HG03521 (cell line): ENCODE data around the gene MCEMP1.

ENCODE experiments used
- ATAC-seq: cut with Tn5 transposase; IDR thresholded peaks from one replicate; pipeline ENCODE4 v1.9.1; 2021; ENCODE audit warnings: mild to moderate bottlenecking, moderate library complexity; ENCODE audit not compliant: unreplicated experiment

MCEMP1 gene

DNA sequence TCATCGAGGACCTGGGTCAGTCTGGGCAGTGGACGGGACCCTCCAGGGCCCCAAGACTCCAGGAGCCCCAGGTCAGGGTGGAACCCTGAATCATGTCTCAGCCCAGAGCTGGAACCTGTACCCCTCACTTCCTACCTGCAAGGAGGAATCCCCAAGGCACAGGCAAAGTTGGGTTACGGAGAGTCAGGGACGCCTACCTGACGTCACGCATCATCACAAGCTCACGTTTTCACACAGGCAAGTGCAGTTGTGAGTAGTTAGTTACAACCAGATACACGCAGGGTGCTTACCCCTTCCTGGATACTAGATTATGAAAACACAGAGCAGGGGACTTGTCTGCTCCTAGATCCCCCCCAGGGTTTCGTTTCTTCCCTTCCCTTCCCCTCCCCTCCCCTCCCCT, 6.1 kb upstream of the MCEMP1 start:
- no peak for ATAC-seq

DNA sequence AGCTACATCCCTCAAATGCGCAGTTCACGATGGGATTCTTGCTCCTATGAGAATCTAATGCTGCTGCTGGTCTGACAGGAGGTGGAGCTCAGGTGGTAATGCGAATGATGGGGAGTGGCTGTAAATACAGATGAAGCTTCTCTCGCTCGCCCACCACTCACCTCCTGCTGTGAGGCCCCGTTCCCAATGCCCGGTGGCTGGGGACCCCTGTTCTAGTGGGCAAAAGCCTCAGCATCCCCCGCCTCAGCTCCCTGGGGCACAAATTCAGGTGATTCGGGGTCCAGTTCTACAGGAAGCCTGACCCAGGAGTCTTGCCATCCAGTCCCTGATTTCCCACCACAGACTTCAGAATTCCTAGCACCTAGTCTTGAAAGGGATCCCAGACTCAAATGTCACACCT, 4.4 kb upstream of the MCEMP1 start:
- no peak for ATAC-seq

DNA sequence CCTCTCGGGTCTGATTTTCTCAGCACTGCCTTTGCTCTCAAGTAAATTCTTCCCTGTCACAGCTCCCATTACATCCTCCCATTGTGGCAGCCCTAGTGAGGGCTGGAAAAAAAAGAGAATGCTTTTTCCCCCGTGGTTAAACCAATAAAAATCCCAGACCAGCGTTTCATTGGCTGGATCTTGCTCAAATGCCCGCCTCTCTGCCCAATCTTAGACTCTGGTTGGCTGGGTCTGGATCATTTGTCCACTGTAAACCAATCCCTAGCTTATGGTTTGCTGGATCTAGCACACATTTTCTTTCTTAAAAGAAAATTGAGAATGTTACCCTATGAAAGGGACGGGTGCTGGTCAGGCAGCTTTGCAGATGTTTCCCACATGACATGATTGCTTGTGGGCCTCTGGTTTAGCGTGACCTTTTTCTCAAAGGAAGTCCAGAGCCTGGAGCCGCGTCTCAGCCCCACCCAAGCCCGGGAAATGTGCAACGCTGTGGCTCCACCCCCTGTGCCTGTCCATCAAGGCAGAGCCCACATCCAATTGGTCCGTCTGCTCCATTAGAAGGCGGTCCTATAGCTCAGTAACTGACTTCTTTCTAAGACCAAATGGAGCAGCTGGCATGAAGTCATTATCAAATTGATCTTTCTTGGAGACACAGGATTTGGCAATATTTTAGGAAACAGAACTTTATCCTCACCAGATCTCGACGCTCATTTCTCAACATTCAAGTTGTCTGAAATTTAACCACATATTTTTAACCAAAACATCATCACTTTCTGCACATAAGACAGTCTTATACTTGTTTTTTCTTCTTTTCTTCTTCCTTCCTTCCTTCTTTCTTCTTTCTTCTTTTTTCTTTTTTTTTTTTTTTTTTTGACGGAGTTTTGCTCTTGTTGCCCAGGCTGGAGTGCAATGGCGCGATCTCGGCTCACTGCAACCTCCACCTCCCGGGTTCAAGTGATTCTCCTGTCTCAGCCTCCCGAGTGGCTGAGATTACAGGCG, 2.6 kb upstream of the MCEMP1 start:
- no peak for ATAC-seq

DNA sequence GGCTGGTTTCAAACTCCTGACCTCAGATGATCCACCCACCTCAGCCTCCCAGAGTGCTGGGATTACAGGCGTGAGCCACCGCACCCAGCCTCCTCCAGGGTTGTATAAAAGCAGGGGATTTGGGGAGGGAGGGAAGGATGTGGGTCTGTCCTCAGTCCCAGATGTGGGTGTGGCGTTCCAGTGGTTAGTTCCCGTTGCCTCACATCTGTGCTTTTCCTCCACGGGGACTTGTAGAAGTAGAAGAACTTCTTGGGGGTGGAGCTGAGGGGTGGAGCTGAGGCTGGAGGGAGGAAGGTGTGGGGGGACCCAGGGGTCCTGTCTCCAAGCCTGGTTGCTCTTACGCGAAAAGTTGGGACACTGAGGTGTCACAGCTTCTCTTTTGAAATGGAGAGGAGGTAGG, 514 bp upstream of the MCEMP1 start:
- ATAC-seq, result no peak

- ATAC-seq, result no peak
Observed at GRCh38 chr19:7677669-7678311, 900 bp downstream of the MCEMP1 start.

- no peak for ATAC-seq
Observed at GRCh38 chr19:7678971-7679751, 2.3 kb downstream of the MCEMP1 start.

GRCh38 chr19:7679771-7680605, 3.1 kb downstream of the MCEMP1 start:
- ATAC-seq, result no peak

DNA sequence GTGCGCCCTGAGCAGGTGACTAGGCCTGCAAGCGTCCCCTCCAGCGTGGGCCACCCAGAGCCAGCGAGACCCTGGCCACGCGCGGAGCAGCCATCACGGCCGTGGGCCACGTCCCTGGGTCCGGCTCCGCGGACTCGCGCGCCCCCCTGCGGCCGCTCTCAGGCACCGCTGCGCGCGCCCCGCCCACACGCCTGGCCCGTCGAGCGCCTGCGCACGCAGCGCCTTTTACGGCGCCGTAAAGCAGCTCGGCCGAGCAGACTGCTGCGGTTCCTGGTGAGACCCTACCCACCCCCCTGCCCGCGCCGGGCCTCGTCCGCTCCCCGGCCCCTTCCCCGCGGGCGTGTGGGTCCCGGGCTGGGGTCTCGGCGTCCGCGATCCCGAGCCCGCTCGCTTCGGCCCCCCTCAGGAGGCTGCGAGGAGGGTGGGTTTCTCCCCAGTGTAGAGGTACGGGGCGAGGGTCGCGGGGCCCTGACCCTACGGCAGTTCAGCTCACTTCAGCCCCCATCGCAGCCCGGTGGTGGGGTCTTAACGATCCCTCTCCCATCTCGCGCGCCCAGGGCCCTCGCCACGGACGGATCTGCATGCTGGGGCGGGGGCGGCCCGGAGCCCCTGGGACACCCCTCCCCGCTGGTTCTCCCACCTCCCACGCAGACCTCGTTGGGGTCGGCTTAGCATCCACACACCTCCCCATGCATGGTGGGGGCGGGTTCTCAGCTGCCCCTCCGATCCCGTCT, 3.9 kb downstream of the MCEMP1 start, which contains the start of gene TRAPPC5:
Gene TRAPPC5 (plus strand): TSS at position 228 of the 734 bp plus-strand sequence. CDS start 1,421 bp downstream, outside the sequence.
- ATAC-seq, result peak; percentile 63

GRCh38 chr19:7681340-7682174, 4.7 kb downstream of the MCEMP1 start:
- no peak for ATAC-seq

DNA sequence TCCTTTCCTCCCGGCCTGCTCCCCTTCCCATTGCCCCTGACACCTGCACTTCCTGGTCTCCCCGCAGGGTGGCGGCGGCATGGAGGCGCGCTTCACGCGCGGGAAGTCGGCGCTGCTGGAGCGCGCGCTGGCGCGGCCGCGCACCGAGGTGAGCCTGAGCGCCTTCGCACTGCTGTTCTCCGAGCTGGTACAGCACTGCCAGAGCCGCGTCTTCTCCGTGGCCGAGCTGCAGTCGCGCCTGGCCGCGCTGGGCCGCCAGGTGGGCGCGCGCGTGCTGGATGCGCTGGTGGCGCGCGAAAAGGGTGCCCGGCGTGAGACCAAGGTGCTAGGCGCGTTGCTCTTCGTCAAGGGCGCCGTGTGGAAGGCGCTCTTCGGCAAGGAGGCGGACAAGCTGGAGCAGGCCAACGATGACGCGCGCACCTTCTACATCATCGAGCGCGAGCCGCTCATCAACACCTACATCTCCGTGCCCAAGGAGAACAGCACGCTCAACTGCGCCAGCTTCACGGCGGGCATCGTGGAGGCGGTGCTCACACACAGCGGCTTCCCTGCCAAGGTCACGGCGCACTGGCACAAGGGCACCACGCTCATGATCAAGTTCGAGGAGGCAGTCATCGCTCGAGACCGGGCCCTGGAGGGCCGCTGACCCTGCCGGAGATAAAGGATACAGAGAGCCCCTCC, 5.4 kb downstream of the MCEMP1 start:
- no peak for ATAC-seq

GRCh38 chr19:7685546-7686445, 8.9 kb downstream of the MCEMP1 start:
- no peak for ATAC-seq

GRCh38 chr19:7687177-7687576, 10.3 kb downstream of the MCEMP1 start:
- no peak for ATAC-seq

- no peak for ATAC-seq
Observed at GRCh38 chr19:7689165-7689564, 12.3 kb downstream of the MCEMP1 start.

DNA sequence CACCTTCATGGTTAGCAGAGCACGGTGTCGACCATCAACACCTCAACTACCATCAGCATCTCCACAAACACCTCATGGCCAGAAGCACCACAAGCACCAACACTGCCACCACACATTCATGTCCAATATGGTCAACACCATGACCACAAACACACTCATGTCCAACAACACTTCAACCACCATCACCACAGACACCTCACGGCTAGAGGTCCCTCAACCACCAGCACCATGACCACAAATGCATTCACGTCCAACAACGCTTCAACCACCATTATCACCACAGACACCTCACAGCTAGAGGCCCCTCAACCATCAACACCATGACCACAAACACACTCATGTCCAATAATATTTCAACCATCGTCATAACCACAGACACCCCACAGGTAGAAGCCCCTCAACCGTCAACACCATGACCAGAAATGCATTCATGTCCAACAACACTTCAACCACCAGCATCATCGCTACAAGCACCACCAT, 13.9 kb downstream of the MCEMP1 start:
- ATAC-seq, result no peak

DNA sequence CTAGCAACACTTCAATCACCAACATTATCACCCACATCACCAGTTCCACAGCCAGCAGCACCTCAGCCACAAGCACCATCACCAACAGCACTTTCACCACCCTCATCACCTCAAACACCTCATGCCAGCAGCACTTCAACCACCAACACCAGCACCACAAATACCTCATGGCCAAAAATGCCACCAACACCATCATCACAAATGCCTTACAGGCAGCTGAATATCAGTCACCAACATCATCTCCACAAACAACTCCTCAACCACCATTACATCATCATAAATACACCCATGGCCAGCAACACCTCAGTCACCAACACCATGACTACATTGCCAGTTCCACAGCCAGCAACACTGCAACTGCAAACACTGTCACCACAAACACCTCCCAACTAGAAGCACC, 14.6 kb downstream of the MCEMP1 start:
- no peak for ATAC-seq

DNA sequence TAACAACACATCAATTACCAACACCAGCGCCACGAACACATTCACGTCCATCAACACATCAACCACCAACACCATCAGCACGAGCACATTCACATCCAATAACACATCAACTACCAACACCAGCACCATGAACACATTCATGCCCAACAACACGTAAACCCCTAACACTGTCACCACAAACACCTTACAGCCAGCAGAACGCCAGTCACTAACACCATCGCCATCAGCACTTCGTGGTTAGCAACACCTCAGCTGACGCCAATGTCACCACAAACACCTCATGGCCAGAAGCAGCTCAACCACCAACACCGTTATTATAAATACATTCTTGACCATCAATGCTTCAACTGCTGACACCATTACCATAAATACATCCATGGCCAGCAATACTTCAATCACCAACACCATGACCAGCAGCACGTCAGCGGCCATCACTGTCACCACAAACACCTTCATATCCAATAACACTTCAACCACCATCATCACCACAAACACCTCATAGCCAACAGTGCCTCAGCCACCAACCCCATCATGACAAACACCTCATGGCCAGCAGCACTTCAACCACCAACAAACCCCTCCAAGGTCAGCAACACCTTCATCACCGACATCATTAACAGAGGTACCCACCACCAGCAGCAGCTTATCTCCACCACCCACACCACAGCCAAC, 15.7 kb downstream of the MCEMP1 start:
- no peak for ATAC-seq
